Measurements from ENCODE around the gene USP32.
"Not testable (repeated sequence)": the region's sequence is repeated elsewhere in the genome, so short reads cannot be mapped to it uniquely, and the experiment has no call there.

USP32 gene, protein sequence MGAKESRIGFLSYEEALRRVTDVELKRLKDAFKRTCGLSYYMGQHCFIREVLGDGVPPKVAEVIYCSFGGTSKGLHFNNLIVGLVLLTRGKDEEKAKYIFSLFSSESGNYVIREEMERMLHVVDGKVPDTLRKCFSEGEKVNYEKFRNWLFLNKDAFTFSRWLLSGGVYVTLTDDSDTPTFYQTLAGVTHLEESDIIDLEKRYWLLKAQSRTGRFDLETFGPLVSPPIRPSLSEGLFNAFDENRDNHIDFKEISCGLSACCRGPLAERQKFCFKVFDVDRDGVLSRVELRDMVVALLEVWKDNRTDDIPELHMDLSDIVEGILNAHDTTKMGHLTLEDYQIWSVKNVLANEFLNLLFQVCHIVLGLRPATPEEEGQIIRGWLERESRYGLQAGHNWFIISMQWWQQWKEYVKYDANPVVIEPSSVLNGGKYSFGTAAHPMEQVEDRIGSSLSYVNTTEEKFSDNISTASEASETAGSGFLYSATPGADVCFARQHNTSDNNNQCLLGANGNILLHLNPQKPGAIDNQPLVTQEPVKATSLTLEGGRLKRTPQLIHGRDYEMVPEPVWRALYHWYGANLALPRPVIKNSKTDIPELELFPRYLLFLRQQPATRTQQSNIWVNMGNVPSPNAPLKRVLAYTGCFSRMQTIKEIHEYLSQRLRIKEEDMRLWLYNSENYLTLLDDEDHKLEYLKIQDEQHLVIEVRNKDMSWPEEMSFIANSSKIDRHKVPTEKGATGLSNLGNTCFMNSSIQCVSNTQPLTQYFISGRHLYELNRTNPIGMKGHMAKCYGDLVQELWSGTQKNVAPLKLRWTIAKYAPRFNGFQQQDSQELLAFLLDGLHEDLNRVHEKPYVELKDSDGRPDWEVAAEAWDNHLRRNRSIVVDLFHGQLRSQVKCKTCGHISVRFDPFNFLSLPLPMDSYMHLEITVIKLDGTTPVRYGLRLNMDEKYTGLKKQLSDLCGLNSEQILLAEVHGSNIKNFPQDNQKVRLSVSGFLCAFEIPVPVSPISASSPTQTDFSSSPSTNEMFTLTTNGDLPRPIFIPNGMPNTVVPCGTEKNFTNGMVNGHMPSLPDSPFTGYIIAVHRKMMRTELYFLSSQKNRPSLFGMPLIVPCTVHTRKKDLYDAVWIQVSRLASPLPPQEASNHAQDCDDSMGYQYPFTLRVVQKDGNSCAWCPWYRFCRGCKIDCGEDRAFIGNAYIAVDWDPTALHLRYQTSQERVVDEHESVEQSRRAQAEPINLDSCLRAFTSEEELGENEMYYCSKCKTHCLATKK (N-terminal part only)

DNA sequence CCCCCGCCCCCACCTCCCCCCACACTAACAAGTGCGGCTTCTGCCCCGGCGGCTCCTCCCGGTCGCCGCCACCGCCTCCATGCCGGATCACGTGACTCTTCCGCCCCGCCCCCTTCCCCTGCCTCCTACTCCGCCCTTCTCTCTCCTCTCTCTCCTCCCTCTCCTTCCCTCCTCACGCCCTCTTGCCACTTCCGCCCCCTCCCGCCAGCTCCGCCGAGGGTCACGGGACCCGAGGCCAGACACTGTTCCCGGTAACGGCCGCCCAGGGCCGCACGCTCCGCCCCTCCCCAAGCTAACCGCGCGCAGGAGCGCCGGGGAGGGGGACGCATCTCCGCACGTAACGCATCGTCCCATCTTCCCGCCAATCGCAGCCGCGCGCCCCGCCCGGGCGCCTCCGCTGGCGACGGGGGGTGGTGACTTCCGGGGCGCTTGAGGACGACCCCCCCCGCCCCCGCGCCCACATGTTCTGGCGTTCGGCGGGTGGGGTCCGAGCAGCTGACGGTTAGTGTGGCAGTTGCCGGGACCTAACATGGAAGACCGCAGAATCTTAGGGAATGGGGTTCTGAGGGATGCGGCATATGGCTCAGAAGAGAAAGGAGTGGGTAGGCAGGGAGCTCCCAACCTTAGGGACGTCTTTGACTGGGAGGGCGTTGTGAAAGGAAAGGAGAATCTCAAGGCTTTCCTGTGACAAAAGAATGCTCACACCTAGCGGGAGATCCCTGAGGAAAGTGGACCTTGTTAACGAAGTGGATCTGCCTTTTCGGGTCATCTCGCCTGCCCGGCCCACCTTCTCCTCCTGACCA is at the start of gene USP32:
USP32 (minus strand) TSS at position 92 of the 803 bp plus-strand sequence. CDS start 194 bp downstream, outside the sequence.
- DNase-seq, result peak; percentile 99

DNA sequence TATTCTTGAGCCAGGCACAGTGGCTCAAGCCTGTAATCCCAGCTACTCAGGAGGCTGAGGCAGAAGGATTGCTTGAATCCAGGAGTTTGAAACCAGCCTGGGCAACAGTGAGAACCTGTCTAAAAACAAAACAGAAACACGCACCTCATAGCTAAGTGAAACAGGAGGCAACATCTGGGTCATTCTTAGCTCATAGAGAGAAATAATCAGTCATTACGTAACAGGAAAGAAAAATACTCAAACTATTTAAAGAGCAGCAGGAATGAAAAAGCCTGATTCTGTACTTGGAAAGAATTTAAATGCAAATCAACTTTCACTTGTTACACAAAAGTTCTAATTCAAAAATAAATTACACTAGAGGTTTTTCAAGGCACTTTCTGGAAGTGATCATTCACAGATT is 47.6 kb upstream of the USP32 start:
- no peak for DNase-seq

DNA sequence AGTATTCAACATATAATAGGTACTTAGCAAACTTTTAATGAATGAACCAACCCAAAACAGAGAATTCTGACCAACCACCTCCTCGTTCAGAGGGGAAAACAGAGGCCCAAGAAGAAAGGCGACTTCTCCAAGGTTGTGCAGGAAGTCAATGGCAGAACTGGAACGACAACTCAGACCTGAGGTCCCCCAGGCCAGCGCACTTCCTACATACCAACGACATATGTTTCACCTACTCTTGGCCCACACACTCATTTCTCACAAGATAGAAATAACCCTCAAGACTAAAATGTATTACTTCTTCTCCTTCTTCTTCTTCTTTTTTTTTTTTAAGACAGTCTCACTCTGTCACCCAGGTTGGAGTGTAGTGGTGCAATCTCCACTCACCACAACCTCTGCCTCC is 44.7 kb upstream of the USP32 start:
- no peak for DNase-seq

DNA sequence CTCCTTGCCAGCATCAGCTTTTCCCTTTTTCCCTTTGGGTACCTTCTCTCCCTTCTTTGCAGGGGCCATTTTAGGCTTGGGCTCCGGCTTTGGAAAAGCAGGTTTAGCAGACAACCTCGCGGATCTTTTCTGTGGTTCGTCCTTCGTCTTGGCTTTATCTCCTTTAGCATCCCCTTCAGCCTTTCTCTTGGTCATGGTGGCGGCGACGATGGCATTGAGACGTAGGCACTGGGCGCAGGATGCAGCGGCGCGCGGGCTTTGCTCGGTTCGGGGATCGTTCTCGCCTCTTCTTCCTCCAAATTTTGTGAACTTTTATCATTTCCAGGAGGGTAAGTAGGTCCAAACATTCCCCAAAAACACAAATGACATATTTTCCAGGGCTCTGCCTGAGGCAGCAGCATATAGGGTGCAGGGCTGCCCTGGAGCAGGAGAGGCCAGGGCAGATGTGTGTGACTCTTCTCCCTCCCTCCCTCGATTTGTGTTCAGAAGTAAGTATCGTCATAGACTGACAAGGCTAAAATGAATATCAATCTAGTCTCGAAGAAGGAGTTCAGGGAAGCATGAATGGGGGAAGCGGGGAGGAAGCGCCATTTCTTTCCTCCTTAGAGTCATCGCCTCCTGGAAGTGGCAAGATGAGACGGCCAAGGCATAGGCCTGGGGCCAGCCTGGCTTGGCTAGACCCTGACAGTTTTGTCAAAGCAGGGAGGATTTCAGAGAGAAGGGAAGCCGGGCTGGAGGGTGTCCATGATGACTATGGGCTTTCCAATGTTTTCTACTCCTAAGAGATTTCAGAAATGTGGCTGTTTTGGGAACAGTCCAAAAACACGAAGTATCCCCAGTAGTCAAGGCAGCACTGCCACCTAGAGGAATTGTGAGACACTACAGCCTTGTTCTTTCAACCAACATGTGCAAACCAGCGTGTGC is 43.6 kb upstream of the USP32 start:
- peak; percentile 89 for DNase-seq

DNA sequence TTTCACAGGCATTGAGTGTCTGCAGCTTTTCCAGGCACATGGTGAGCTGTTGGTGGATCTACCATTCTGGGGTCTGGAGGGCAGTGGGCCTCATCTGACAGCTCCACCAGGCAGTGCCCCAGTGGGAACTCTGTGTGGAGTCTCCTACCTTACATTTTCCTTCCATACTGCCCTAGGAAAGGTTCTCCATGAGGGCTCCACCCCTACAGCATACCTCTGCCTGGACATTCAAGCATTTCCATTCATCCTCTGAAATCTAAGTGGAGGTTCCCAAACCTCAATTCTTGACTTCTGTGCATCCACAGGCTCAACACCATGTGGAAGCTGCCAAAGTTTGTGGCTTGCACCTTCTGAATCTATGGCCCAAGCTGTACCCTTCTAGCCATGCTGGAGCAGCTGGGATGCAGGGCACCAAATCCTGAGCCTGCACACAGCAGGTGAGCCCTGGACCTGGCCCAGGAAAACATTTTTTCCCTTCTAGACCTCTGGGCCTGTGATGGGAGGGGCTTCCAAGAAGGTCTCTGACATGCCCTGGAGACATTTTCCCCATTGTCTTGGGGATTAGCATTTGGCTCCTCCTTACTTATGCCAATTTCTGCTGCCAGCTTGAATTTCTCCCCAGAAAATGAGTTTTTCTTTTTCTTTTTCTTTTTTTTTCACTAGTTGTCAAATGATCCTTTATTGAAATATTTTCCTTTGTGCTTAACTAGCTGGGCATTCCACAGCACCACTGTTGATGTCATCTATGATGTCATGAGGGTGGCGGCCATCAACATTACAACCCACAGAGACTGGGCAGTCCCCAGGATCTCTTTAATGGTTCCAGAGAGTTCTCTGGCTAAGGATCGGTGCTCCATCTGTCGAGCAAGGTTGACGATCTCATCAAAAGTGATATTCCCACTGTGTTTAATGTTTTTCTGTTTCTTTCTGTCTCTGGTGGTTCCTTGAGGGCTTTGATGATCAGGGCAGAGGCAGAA is 41.4 kb upstream of the USP32 start:
- not testable (repeated sequence) for DNase-seq

DNA sequence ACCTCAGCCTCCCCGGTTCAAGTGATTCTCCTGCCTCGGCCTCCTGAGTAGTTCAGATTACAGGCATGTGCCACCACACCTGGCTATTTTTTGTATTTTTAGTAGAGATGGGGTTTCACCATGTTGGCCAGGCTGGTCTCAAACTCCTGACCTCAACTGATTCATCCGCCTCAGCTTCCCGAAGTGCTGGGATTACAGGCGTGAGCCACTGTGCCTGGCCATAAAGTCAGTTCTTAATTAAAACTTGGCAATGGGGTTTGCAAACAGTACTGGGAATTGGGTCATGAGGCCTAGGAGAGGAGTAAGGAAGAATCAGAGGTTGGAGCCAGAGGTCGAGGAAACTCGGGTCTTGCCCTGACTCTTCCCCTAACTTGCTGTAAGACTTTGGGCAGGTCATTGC is 38.6 kb upstream of the USP32 start:
- not testable (repeated sequence) for DNase-seq

DNA sequence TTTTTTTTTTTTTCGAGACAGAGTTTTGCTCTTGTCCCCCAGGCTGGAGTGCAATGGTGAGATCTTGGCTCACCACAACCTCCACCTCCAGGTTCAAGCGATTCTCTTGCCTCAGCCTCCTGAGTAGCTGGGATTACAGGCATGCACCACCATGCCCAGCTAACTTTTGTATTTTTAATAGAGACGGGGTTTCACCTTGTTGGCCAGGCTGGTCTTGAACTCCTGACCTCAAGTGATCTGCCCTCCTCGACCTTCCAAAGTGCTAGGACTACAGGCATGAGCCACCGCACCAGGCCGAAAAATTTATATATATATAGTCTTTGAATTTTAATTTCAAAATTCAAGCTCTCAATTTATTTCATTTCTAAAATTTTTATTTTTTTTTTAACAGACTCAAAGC is 36.6 kb upstream of the USP32 start:
- not testable (repeated sequence) for DNase-seq

DNA sequence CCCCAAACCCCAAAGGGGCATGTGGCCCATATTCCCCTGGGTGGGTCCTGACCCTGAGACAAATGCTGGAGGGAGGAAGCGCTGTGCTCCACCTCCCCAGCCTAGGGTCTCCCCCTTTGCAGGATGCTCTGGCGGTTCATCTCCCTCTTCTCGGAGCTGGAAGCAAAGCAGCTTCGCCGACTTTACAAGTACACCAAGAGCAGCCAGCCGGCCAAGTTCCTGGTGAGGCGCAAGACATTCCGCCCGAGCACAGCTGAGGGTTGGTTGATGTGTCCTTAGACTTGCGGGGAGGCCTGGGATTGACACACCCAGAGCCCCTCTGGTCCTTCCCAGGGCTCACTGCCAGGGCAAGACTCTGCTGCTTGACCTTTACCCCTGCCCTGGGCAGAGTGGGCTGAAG is 34.7 kb upstream of the USP32 start:
- no peak for DNase-seq

DNA sequence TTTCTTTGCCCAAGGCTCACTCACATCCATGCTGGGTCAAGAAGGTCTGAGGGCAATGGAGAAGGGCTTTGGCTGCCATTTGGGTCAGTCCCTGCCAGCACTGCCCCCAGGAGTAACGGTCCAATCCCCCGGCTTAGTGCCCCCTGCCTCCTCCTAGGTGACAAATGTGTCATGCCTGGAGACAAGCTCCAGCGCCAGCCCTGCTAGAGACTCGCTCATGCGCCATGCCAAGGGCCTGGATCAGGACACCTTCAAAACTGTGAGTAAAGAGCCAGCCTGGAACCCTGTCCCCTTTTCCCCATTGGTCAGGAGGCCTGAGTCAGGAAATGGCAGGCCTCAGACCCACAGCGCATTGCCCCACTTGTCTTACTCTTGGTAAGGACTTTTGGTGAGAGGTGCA is 33.7 kb upstream of the USP32 start:
- no peak for DNase-seq

DNA sequence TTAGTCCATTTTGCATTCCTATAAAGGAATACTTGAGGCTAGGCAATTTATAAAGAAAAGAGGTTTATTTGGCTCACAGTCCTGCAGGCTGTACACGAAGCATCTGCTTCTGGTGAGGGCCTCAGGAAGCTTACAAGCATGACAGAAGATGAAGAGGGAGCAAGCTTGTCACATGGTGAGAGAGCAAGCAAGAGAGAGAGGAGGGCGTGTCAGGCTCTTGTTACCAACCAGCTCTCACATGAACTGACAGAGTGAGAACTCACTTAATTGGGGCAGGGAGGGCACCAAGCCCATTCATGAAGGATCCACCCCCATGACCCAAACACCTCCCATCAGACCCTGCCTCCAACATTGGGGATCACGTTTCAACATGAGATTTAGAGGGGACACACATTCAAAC is 31.9 kb upstream of the USP32 start:
- DNase-seq, result no peak

DNA sequence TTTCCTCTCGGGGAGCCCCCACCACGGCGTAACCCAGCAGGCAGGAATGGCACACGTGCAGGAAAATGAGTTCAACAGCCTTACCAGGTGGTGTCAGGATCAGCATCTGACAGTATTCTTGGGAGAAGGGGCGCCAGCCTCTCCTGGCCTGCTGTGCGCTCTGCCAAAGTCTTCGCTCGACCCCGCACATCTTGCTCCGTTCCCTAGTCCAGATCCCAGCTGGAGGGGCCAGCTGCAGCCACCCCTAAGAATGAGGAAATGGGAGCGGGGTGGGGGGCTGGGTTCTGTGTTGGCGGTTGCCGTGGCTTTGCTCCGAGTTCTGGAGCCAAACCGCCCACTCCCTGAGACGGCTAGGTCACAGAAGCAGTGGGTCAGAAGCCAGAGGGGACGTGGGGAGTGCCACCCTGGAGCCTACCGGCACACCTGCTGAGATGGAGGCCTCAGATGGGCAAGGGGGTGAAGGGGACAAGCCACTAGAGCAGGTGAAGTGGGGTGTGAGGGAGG is 30.3 kb upstream of the USP32 start, which contains the start of gene CHCT1:
CHCT1 (plus strand) TSS at position 328 of the 504 bp plus-strand sequence; CDS start at position 432, 104 bp downstream.
- DNase-seq, result no peak

DNA sequence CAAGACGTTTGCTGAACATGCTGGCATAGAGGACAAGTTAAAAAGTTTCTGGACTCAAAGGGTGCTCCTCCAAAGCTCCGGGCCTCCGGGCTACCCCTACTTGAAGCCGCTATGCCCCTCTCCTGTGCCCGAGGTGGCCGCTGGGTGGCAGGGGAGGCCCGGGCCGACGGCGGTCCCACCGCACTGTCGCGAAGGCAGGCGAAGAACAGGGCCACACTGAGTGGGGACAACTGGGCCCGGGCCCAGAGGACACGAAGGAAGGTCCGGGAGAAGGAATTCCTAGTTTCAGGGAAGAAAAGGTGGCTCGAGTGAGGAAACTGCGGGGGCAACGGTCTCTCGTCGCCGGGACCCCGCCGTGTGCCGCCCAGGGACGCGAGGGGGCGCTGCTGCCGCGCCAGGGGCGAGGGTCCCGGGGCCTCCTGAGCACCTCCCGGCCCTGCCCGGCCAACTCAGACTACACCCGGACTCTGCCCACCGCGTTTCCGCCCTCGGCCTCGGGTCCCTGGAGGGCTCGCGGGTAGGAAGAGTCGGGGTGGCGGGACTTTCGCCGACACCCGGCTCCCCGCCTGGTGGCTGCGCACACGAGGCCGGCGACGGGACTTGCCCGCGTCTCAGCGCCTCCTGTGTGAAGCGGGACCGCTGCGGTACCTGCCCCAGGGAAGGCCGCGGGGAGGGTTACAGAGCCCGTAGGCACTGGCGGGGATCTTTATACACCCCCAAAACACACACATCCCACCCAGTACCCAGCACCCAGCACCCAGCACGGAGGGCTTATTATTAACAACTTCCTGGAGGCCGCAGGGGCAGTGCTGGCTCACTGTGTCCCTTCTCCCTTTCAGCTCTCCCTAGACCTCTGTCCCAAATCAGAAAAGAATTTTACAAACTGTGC is 29.6 kb upstream of the USP32 start:
- no peak for DNase-seq

DNA sequence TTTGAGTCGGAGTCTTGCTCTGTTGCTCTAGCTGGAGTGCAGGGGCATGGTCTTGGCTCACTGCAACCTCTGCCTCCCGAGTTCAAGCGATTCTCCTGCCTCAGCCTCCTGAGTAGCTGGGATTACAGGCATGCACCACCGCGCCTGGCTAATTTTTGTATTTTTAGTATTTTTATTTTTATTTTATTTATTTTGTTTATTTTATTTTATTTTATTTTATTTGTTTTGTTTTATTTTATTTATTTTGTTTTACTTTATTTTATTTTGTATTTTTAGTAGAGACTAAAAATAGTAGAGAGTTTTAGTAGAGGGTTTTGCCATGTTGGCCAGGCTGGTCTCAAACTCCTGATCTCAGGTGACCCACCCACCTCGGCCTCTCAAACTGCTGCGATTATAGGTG is 27.9 kb upstream of the USP32 start:
- not testable (repeated sequence) for DNase-seq

DNA sequence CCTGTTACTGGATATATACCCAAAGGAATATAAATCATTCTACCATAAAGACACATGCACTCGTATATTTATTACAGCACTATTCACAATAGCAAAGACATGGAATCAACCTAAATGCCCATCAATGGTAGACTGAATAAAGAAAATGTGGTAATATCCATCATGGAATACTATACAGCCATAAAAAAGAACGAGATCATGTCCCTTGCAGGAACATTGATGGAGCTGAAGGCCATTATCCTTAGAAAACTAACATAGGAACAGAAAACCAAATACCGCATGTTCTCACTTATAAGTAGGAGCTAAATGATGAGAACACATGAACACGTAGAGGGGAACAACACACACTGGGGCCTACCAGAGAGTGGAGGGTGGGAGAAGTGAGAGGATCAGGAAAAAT is 27.1 kb upstream of the USP32 start:
- DNase-seq, result not testable (repeated sequence)

DNA sequence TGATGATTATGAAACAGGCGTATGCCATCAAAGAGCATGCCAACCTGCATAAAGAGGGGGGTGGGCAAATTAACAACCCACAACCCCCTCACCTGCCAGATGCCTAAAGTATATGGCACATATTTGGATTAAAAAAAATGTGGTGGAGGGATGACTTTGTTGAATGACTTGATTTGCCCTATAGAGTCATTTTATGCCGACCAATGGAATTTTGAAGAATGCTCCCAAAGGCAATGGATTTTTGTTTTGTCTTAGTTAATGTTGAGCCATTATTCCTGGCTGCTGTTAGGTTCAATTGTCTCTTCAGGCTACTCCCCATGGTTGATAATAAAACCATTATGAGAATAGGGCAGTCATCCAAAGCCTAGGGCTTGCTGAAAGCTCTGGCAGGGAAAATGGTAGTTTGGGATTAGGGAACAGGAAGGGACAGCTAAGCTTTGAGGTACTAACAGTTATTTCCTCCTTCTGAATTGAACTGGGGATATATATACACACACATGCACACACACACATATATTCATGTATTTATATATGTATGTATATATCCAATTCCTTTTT is 24.5 kb upstream of the USP32 start:
- no peak for DNase-seq

DNA sequence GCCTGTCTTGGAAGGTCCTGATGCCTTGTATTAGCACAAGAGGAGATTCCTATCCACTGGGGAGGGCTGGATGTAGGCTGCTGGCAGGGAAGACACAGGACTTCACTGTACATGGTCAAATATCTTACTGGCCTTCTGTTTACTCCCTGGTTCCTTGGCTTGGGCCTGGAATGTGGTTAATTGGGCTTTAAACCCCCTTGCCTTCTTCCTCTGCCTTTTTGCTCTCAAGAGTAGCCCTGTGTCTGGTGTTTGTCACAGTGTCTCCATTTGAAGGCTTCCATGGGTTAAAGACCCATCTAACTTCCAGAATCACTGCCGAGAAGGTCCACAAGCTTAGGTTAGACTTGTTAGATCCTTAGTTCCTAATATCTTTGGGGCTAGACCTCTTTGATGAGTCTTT is 23.2 kb upstream of the USP32 start:
- DNase-seq, result no peak

DNA sequence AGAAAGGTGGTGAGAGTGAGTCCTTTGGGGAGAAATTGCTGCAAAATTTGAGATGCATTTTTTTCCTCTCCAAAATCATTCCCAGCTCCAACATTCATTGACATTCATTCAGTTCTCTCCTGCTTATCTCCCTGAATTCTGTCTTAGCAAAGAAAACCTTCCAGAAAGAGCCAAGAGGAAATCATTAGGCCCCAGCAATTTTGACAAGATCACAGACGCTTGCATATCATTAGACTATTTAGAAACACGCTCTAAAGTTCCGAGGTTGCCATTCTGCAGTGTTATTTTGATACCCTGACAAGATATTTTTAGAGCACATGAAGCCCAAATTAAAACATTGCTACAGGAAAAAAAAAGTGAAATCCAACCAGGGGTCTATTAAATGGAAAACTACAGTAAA is 20.8 kb upstream of the USP32 start:
- no peak for DNase-seq

DNA sequence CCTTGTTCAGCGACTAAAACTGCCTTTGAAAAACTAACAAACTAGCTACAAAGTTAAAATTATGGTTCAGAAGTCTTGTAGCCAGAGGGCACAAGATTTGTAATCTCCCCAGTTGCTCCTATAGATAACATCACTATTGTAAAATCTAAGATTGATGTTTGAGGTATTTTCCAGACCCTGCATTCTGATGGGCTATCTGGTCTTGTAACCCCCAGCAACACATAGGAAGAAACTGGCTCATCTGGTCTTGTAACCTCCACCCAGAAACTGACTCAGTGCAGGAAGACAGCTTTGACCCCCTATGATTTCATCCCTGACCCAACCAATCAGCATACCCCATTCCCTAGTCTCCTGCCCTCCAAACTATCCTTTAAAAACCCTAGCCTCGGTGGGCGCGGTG is 18.1 kb upstream of the USP32 start:
- DNase-seq, result no peak
